Naive thymus-derived CD8-positive, alpha-beta T cell (primary cell): Measurements from ENCODE around the gene TMEM232. TPM values are rescaled to one million over a fixed set of nuclear protein-coding genes. Genes with fewer than 3 reads are reported as not detected.

ENCODE experiments used
- ATAC-seq, 2 donors: fragments of 150-1000 bp; cut with Tn5 transposase in 1 of 2; sonication (Bioruptor Pico), chemical (Tn5 transposase) in 1 of 2; 1 replicate in 1 of 2; 2 replicates in 1 of 2; pipeline ENCODE4 v1.10.0; 2021; ENCODE audit warnings: mild to moderate bottlenecking in 2 of 2, moderate library complexity in 2 of 2
- POLR2A ChIA-PET: fragments of 350-600 bp; sonication (Branson Sonifier 250); formaldehyde crosslinking; loops from one replicate; lab custom pipeline; 2021; ENCODE audit warnings: antibody characterized with exemption; lab: Charles Lee
- DNase-seq, 10 donors: peaks; one replicate each; pipeline versions ENCODE4 v3.0.0 to v3.0.0-alpha.2; 2020 to 2022
- H3K27ac Mint-ChIP-seq, 10 donors: one replicate each; pipeline ENCODE4 v1.8.0; 2020 to 2022; ENCODE audit warnings: mild to moderate bottlenecking in 10 of 10, mixed read lengths in 10 of 10, moderate library complexity in 4 of 10, inconsistent platforms in 1 of 10
- H3K27me3 Mint-ChIP-seq, 5 donors: one replicate each; pipeline ENCODE4 v1.8.0; 2021 to 2022; ENCODE audit warnings: mixed read lengths in 5 of 5
- H3K36me3 Mint-ChIP-seq, 3 donors: one replicate each; pipeline ENCODE4 v1.8.0; 2020 to 2022; ENCODE audit warnings: mixed read lengths in 3 of 3, mild to moderate bottlenecking in 2 of 3, inconsistent platforms in 1 of 3
- H3K4me1 Mint-ChIP-seq, 4 donors: one replicate each; pipeline ENCODE4 v1.8.0; 2021 to 2022; ENCODE audit warnings: mixed read lengths in 4 of 4
- H3K4me3 Mint-ChIP-seq, 10 donors: one replicate each; pipeline ENCODE4 v1.8.0; 2020 to 2022; ENCODE audit warnings: mild to moderate bottlenecking in 10 of 10, mixed read lengths in 10 of 10, moderate library complexity in 6 of 10, inconsistent platforms in 1 of 10
- H3K9me3 Mint-ChIP-seq, 9 donors: one replicate each; pipeline ENCODE4 v1.8.0; 2020 to 2022; ENCODE audit warnings: mixed read lengths in 9 of 9, mild to moderate bottlenecking in 3 of 9, inconsistent platforms in 1 of 9, moderate library complexity in 1 of 9
- polyA plus RNA-seq, 3 donors: library from polyadenylated mRNA; unstranded; fragments of 300-500 nt; fragmentation: Illumina TruSeq; gene quantifications; one replicate each; pipeline ENCODE4 v1.2.3, GENCODE V29; 2021
- total RNA-seq, 8 experiments: library from RNA in 2 of 8; stranded (reverse) in 2 of 8; gene quantifications; one replicate each; pipeline ENCODE4 v1.2.3 and lab custom pipeline; 2021 to 2026

TMEM232 gene
- total and polyA plus RNA-seq, 5 experiments from 2014 or later: 0.88 to 2.6 (median 1.4) TPM; not detected in 1

DNA sequence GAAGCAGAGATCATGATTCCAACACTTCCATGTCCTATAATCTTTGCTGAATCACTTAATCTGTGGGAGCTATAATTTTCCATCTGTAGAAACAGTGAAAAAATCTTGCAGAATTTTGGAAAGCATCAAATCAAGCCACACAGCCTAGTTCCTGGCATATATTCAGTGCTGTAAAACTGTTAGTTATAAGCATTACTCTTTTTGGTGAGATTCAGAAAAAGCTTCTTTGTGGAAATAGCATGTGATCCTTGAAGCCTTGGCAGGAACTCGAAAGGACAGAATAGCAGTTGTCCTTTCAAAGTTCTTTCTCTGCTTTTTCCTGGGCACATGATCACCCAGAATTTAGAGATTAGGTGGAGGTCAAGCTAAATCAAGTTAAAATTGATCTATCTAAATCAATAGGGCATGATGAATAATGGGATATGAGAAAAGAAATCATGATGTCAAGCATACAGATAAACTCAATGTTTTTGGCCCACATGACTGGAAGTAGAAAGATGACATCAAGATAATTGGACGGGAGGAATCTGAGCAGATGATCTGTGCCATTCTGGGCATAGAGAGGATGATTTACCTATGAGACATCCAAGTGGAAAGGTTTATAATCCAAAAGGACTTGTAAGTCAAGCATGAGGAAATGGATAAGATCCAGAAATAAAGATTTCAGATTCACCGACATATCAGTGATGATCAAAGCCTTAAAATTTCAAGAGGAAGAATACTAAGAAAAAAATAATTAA is 73.1 kb downstream of the TMEM232 start:
- peaks cover 0 to 7% (median 3%) of the 10 kb centered on the region in 3 donors for H3K36me3 Mint-ChIP-seq
- no peak overlapping the region for H3K4me3 Mint-ChIP-seq
- POLR2A ChIA-PET: no interaction called here
- peaks cover 0 to 6% (median 0%) of the 10 kb centered on the region in 9 donors for H3K9me3 Mint-ChIP-seq
- no peak for ATAC-seq
- H3K27me3 Mint-ChIP-seq: peaks cover 3 to 15% (median 12%) of the 10 kb centered on the region in 5 donors
- no peak overlapping the region for H3K27ac Mint-ChIP-seq
- no peak for DNase-seq
- H3K4me1 Mint-ChIP-seq: no peaks in the 10 kb centered on the region

DNA sequence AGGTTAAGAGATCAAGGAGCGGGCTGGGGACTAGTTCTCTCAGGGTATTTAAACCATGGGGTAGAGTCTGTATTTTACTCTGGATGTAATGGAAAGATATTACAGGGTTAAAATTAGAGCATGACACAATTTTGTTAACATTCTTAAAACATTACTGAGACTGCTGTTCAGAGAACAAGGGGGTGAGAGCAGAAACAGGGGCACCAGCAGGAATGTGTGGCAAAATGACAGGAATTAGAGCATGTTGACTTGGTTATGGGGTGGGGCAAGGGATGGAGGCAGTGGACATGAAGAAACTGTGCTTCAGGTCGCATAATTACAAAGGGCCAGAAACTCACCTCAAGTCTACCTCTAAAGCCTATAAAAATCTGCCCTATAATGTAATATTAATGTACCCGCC is 75.0 kb downstream of the TMEM232 start:
- no peaks in the 10 kb centered on the region for H3K4me1 Mint-ChIP-seq
- H3K27ac Mint-ChIP-seq: no peak overlapping the region
- ATAC-seq (no peak), DNase-seq (no peak)
- no peak overlapping the region for H3K4me3 Mint-ChIP-seq
- peaks cover 0 to 7% (median 3%) of the 10 kb centered on the region in 3 donors for H3K36me3 Mint-ChIP-seq
- H3K9me3 Mint-ChIP-seq: peaks cover 0 to 6% (median 0%) of the 10 kb centered on the region in 9 donors
- POLR2A ChIA-PET: no interaction called here
- H3K27me3 Mint-ChIP-seq: peaks cover 3 to 14% (median 12%) of the 10 kb centered on the region in 5 donors

- Mint-ChIP-seq H3K4me3 (no peak overlapping the region), H3K27ac (no peak overlapping the region), H3K4me1 (peaks cover 0 to 2% (median 0%) of the 10 kb centered on the region in 4 donors), H3K36me3 (peaks cover 0 to 4% (median 0%) of the 10 kb centered on the region in 3 donors), H3K27me3 (peaks cover 3 to 12% (median 9%) of the 10 kb centered on the region in 5 donors), H3K9me3 (peaks cover 0 to 16% (median 2%) of the 10 kb centered on the region in 9 donors)
- ATAC-seq (no peak), DNase-seq (no peak)
- POLR2A ChIA-PET: no interaction called here
Measured at GRCh38 chr5:110644357-110644756, 82.1 kb downstream of the TMEM232 start.

GRCh38 chr5:110638970-110639902 is 87.2 kb downstream of the TMEM232 start:
- Mint-ChIP-seq H3K4me1 (peaks cover 3 to 8% (median 6%) of the 10 kb centered on the region in 4 donors), H3K27ac (no peak overlapping the region), H3K9me3 (no peaks in the 10 kb centered on the region), H3K36me3 (peaks cover 0 to 5% (median 2%) of the 10 kb centered on the region in 3 donors), H3K4me3 (no peak overlapping the region), H3K27me3 (peaks cover 3 to 12% (median 8%) of the 10 kb centered on the region in 5 donors)
- DNase-seq: no peak
- POLR2A ChIA-PET: no interaction called here
- ATAC-seq: no peak

DNA sequence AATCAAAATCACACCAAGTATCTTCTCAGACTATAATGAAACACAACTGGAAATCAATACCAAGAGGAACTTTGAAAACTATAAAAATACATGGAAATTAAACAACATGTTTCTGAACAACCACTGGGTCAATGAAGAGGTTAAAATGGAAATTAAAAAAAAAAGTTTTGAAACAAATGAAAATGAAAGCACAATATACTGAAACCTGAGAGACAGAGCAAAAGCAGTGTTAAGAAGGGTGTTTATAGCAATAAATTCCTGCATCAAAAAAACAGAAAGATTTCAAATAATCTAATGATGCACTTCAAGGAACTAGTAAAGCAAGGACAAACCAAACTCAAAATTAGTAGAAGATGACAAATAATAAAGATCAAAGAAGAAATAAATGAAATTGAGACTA is 92.0 kb downstream of the TMEM232 start:
- Mint-ChIP-seq H3K4me3 (no peak overlapping the region), H3K36me3 (peaks cover 0 to 12% (median 4%) of the 10 kb centered on the region in 3 donors), H3K4me1 (peaks cover 3 to 8% (median 6%) of the 10 kb centered on the region in 4 donors), H3K27me3 (peaks cover 0 to 11% (median 0%) of the 10 kb centered on the region in 5 donors), H3K27ac (no peak overlapping the region), H3K9me3 (peaks cover 0 to 12% (median 3%) of the 10 kb centered on the region in 9 donors)
- DNase-seq (no peak), ATAC-seq (no peak)
- POLR2A ChIA-PET: no interaction called here

DNA sequence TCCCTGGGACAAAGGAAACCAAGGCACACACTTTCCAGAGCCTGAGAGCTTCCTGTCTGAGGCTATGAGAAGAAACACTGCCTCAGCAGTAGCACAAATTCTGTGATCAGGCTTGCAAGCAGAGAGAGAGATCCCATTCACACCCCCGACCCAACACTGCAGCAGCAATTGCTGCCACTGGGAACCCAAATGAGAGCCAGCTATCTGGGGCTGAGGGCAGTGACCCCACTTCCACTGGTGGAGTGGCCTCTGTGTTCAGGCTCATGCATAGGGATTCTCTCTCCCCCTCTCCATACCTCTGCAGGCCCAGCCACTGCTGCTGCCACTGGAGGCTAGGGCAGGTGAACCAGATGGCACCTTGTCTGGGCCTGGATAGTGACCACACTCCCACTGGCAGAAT is 95.2 kb downstream of the TMEM232 start:
- no peak overlapping the region for H3K4me3 Mint-ChIP-seq
- DNase-seq (no peak), ATAC-seq (no peak)
- H3K9me3 Mint-ChIP-seq: peaks cover 0 to 12% (median 3%) of the 10 kb centered on the region in 9 donors
- no peaks in the 10 kb centered on the region for H3K4me1 Mint-ChIP-seq
- peaks cover 0 to 7% (median 4%) of the 10 kb centered on the region in 3 donors for H3K36me3 Mint-ChIP-seq
- peaks cover 0 to 16% (median 4%) of the 10 kb centered on the region in 5 donors for H3K27me3 Mint-ChIP-seq
- H3K27ac Mint-ChIP-seq: no peak overlapping the region
- POLR2A ChIA-PET: no interaction called here

GRCh38 chr5:110630350-110630749 is 96.1 kb downstream of the TMEM232 start:
- no peaks in the 10 kb centered on the region for H3K4me1 Mint-ChIP-seq
- H3K27me3 Mint-ChIP-seq: peaks cover 0 to 16% (median 4%) of the 10 kb centered on the region in 5 donors
- no peak for DNase-seq
- H3K27ac Mint-ChIP-seq: no peak overlapping the region
- H3K36me3 Mint-ChIP-seq: peaks cover 0 to 7% (median 2%) of the 10 kb centered on the region in 3 donors
- H3K9me3 Mint-ChIP-seq: peaks cover 0 to 12% (median 3%) of the 10 kb centered on the region in 9 donors
- no peak overlapping the region for H3K4me3 Mint-ChIP-seq
- POLR2A ChIA-PET: no interaction called here
- no peak for ATAC-seq

DNA sequence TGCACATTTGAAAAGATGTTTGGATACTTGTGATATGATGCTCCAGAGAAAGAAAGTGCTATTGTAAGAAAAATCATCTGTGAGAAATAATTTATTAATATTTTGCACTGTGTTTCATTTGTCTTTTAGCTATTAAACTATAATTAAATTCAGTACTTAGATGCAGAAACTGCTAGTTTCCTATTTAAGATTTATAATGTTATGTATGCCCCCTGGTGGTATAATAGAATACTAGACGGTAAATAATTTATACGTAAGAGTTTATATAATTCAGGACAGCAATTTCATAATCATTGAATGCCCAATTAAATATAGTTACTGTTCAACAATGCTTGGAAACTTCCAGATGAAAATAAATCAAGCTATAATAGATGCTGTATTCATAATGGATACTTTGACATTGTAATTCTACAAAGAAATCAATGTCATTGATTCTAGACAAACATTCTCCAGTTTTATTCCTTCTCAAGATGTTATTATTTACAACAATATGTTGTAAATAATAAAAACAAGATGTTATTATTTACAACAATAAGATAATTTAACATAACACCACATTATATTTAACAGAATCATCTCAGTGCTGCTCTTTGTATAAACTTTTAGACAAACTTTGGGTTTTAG is 101.0 kb downstream of the TMEM232 start:
- Mint-ChIP-seq H3K4me1 (peaks cover 0 to 2% (median 0%) of the 10 kb centered on the region in 4 donors), H3K27me3 (peaks cover 2 to 9% (median 4%) of the 10 kb centered on the region in 5 donors), H3K4me3 (no peak overlapping the region), H3K27ac (no peak overlapping the region), H3K36me3 (no peaks in the 10 kb centered on the region), H3K9me3 (no peaks in the 10 kb centered on the region)
- POLR2A ChIA-PET: no interaction called here
- DNase-seq (peak in 3 of 10 donors; percentile 13 to 35 (median 29)), ATAC-seq (no peak)

- Mint-ChIP-seq H3K4me1 (peaks cover 0 to 2% (median 0%) of the 10 kb centered on the region in 4 donors), H3K36me3 (no peaks in the 10 kb centered on the region), H3K27me3 (peaks cover 2 to 9% (median 4%) of the 10 kb centered on the region in 5 donors), H3K9me3 (no peaks in the 10 kb centered on the region), H3K4me3 (no peak overlapping the region), H3K27ac (no peak overlapping the region)
- DNase-seq: no peak
- ATAC-seq: no peak
- POLR2A ChIA-PET: no interaction called here
Measured at GRCh38 chr5:110623874-110624273, 102.6 kb downstream of the TMEM232 start.

DNA sequence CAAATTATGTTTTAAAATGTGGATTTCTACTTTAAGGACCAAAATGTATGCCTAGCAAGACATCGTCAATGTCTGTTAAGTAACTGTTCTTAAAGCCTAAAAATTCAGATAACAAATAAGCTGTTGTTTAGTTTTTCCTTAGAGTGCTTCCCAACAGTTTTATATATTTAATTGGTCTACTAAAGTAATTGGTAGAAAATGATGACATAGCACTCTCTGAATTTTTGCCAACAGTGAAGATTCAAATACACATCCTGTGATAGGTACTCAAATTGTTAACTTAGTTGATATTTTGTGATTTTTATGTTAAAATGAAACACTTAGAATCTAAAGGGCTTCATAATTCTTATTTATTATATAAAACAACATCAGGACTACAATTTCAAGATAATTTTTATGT is 107.5 kb downstream of the TMEM232 start:
- Mint-ChIP-seq H3K9me3 (peaks cover 0 to 11% (median 3%) of the 10 kb centered on the region in 9 donors), H3K36me3 (peaks cover 0 to 6% (median 0%) of the 10 kb centered on the region in 3 donors), H3K27ac (no peak overlapping the region), H3K4me3 (no peak overlapping the region), H3K4me1 (peaks cover 0 to 2% (median 0%) of the 10 kb centered on the region in 4 donors), H3K27me3 (peaks cover 0 to 2% (median 0%) of the 10 kb centered on the region in 5 donors)
- DNase-seq (no peak), ATAC-seq (no peak)
- POLR2A ChIA-PET: no interaction called here

DNA sequence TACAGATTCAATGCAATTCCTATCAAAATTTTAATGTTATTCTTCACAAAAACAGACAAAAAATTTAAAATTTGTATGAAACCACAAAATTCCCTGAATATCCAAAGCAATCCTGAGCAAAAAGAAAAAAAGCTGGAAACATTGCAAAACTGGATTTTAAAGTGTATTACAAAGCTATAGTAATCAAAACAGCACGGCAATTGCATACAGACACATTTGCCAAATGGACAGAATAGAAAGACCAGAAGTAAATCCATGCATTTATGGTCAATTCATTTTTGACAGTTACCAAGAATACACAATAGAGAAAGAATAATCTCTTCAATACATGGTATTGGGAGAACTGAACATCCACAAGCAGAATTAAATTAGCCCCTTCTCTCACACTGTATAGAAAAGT is 110.5 kb downstream of the TMEM232 start:
- no peak for ATAC-seq
- H3K36me3 Mint-ChIP-seq: peaks cover 0 to 6% (median 0%) of the 10 kb centered on the region in 3 donors
- H3K4me1 Mint-ChIP-seq: no peaks in the 10 kb centered on the region
- H3K27ac Mint-ChIP-seq: no peak overlapping the region
- DNase-seq: no peak
- peaks cover 0 to 11% (median 5%) of the 10 kb centered on the region in 9 donors for H3K9me3 Mint-ChIP-seq
- no peak overlapping the region for H3K4me3 Mint-ChIP-seq
- POLR2A ChIA-PET: no interaction called here
- peaks cover 0 to 9% (median 4%) of the 10 kb centered on the region in 5 donors for H3K27me3 Mint-ChIP-seq

GRCh38 chr5:110612794-110613247 is 113.7 kb downstream of the TMEM232 start:
- DNase-seq (no peak), ATAC-seq (no peak)
- Mint-ChIP-seq H3K4me1 (no peaks in the 10 kb centered on the region), H3K9me3 (peaks cover 0 to 11% (median 5%) of the 10 kb centered on the region in 9 donors), H3K27me3 (peaks cover 2 to 9% (median 4%) of the 10 kb centered on the region in 5 donors), H3K4me3 (no peak overlapping the region), H3K36me3 (peaks cover 0 to 6% (median 0%) of the 10 kb centered on the region in 3 donors), H3K27ac (no peak overlapping the region)
- POLR2A ChIA-PET: no interaction called here
